LNCaP clone FGC (cell line): ENCODE results near the gene CFAP52.
"Not testable (repeated sequence)": the region's sequence is repeated elsewhere in the genome, so short reads cannot be mapped to it uniquely, and the experiment has no call there.

Experiments used
- DNase-seq: peaks from one replicate; pipeline ENCODE4 v3.0.0-alpha.2; 2011; ENCODE audit warnings: low read depth
- H3K4me3 ChIP-seq: 2 replicates; pipeline ENCODE4 v1.5.1; 2011; ENCODE audit warnings: mild to moderate bottlenecking, low read depth, low read length, control low read depth
- CTCF ChIP-seq: IDR thresholded peaks from 2 replicates; pipeline ENCODE4 v1.5.1; 2012; ENCODE audit warnings: mild to moderate bottlenecking; ENCODE audit not compliant: control insufficient read depth, insufficient read depth; ENCODE audit errors: extremely low read depth

The CFAP52 gene

GRCh38 chr17:9628509-9628908, 52.1 kb downstream of the CFAP52 start:
- TF ChIP-seq CTCF = peak; percentile 36
- DNase-seq = no peak
- H3K4me3 ChIP-seq = no peak overlapping the region

GRCh38 chr17:9632741-9633140, 56.3 kb downstream of the CFAP52 start:
- no peak for DNase-seq
- no peak overlapping the region for H3K4me3 ChIP-seq
- TF ChIP-seq CTCF = no peak

- TF ChIP-seq CTCF = no peak
- DNase-seq = no peak
- H3K4me3 ChIP-seq = no peak overlapping the region
These were observed 58.9 kb downstream of the CFAP52 start for GRCh38 chr17:9635340-9635739.

- TF ChIP-seq CTCF = no peak
- no peak for DNase-seq
These were observed 60.1 kb downstream of the CFAP52 start for GRCh38 chr17:9636501-9636900.

GRCh38 chr17:9640388-9640787, 63.9 kb downstream of the CFAP52 start:
- not testable (repeated sequence) for DNase-seq, H3K4me3 ChIP-seq

More at GRCh38 chr17:9636501-9636900, 60.1 kb downstream of the CFAP52 start:
- no peak overlapping the region for H3K4me3 ChIP-seq

- H3K4me3 ChIP-seq = no peak overlapping the region
- no peak for DNase-seq
- TF ChIP-seq CTCF = no peak
These were observed 67.2 kb downstream of the CFAP52 start for GRCh38 chr17:9643611-9644010.

- H3K4me3 ChIP-seq = peak within 1 kb of the TSS; percentile 75
- no peak for DNase-seq
- peak; percentile 19; the same call in 1 of the 2 replicates for TF ChIP-seq CTCF
These were observed 68.7 kb downstream of the CFAP52 start, which contains the start of gene USP43 for GRCh38 chr17:9644910-9645751. Gene USP43, plus strand, starts transcription at chr17:9645517. Its CDS starts 116 bp downstream, at chr17:9645633.
